Measurements from ENCODE around the gene RBP5. TPM values are rescaled to one million over a fixed set of nuclear protein-coding genes. Genes with fewer than 3 reads are reported as not detected.

RBP5 gene
- polyA plus RNA-seq, 2 of the 4 experiments (the other 2 are of a cell fraction): 0.25 TPM; not detected in 1

DNA sequence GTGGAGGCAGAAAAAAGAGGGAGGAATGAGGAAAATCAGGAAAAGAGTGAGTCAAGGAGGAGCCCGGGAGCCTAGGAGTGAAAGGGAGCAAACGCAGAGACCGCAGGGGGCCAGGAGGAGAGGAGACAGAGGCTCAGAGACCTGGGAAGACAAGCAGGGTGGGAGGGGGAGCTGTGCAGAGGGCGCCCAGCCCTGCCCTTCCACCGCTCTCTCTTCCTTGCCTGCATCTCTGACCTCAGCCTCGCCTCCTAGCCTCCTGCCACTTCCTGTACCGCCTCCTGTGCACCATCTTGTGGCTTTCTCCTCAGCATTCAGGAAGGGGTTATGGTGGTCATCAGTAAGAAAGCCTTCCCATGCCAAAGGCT lies 2.8 kb upstream of the RBP5 start:
- no peak overlapping the region for H3K27ac ChIP-seq
- ChIA-PET POLR2A (no interaction called here), CTCF (interaction anchor here (1.1 to 1.4 kb wide), 2 partner anchors 13 to 18 kb away, joined by 4 to 5 read pairs; no protein-coding TSS in a partner anchor)
- H3K4me2 ChIP-seq: no peak overlapping the region
- no peak for FAIRE-seq
- H3K4me3 ChIP-seq: no peak overlapping the region
- DNase-seq (ENCODE audit: low read depth in 1 of 2, low spot score in 1 of 2): no peak
- 91% methylated on average over 7 of the region's 7 CpGs for WGBS (ENCODE audit: missing lambda C conversion rate)
- no peaks in the 10 kb centered on the region for H3K9me3 ChIP-seq
- TF ChIP-seq SREBF2 (IDR thresholded peaks at IDR 0.05) (no peak), EP300 (IDR thresholded peaks at IDR 0.05) (no peak), RFX5 (IDR thresholded peaks at IDR 0.05) (no peak), RNF2 (IDR thresholded peaks at IDR 0.05; ENCODE audit: borderline replicate concordance, low read depth) (no peak), KDM5A (IDR thresholded peaks at IDR 0.05) (no peak), RAD21 (conservative IDR thresholded peaks at IDR 0.05 in 1 of 2, IDR thresholded peaks at IDR 0.05 in 1 of 2) (no peak), ZFP36 (IDR thresholded peaks at IDR 0.05; ENCODE audit: borderline replicate concordance, partially characterized antibody) (no peak), BHLHE40 (IDR thresholded peaks at IDR 0.05; ENCODE audit: low read depth, low read length) (no peak), TFCP2L1 (CRISPR knock-in tag; IDR thresholded peaks at IDR 0.05) (no peak), CBX2 (IDR thresholded peaks at IDR 0.05; ENCODE audit: borderline replicate concordance, low read depth) (no peak), MYC (IDR thresholded peaks at IDR 0.05; ENCODE audit: borderline replicate concordance, low read length) (no peak), JUNB (IDR thresholded peaks at IDR 0.05) (no peak), CBX8 (IDR thresholded peaks at IDR 0.05) (no peak), ZC3H11A (IDR thresholded peaks at IDR 0.05) (no peak), MAZ (IDR thresholded peaks at IDR 0.05; ENCODE audit: borderline replicate concordance, low read depth, low read length) (no peak), SMC3 (IDR thresholded peaks at IDR 0.05) (no peak)
- TF ChIP-seq, protein P1, sequence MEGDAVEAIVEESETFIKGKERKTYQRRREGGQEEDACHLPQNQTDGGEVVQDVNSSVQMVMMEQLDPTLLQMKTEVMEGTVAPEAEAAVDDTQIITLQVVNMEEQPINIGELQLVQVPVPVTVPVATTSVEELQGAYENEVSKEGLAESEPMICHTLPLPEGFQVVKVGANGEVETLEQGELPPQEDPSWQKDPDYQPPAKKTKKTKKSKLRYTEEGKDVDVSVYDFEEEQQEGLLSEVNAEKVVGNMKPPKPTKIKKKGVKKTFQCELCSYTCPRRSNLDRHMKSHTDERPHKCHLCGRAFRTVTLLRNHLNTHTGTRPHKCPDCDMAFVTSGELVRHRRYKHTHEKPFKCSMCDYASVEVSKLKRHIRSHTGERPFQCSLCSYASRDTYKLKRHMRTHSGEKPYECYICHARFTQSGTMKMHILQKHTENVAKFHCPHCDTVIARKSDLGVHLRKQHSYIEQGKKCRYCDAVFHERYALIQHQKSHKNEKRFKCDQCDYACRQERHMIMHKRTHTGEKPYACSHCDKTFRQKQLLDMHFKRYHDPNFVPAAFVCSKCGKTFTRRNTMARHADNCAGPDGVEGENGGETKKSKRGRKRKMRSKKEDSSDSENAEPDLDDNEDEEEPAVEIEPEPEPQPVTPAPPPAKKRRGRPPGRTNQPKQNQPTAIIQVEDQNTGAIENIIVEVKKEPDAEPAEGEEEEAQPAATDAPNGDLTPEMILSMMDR (IDR thresholded peaks at IDR 0.05): no peak
- TF ChIP-seq, protein P2, sequence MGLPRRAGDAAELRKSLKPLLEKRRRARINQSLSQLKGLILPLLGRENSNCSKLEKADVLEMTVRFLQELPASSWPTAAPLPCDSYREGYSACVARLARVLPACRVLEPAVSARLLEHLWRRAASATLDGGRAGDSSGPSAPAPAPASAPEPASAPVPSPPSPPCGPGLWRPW (IDR thresholded peaks at IDR 0.05): no peak
- TF ChIP-seq, protein P3, sequence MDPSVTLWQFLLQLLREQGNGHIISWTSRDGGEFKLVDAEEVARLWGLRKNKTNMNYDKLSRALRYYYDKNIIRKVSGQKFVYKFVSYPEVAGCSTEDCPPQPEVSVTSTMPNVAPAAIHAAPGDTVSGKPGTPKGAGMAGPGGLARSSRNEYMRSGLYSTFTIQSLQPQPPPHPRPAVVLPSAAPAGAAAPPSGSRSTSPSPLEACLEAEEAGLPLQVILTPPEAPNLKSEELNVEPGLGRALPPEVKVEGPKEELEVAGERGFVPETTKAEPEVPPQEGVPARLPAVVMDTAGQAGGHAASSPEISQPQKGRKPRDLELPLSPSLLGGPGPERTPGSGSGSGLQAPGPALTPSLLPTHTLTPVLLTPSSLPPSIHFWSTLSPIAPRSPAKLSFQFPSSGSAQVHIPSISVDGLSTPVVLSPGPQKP (IDR thresholded peaks at IDR 0.05; ENCODE audit: low read depth, low read length): no peak
- H3K4me1 ChIP-seq: no peaks in the 10 kb centered on the region
- ATAC-seq: no peak

DNA sequence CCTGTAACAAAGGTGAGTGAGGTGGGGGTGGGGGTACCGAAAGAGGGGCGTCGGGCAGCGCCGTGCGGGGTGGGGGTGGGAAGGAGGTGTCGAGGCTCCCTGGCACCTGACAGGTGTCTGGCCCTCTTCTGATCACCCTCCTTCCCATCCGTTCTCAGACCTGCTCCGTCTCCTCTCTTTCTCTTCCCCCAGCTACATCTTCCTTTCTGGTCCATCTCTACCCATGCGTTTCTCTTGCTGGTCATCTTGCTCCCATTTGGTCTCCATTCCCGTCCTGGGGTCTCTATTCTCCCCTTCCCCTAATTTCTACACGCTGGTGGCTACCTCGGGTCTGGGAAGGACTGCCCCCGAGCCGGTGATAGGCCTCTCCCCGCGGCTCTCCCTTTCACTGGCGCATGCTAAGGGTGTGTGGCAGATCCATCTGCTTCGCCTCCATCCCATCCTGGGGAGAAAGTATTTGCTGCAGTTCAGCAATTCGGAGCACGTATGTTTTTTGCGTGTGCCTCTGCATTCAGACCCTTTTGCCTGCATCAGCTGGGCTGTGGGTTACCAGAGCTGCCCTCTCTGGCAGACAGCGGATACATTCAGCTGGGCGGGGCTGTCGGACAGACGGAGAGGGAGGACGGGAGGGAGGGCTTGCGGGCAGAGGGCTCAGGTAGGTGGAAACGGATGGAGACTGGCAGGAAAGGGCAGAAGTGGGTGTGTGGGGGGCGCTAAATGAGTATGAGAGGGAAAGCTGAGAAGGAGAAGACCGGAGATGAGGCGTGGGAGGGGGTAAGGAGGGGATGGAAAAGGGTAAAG lies 2.2 kb upstream of the RBP5 start:
- H3K27ac ChIP-seq: no peak overlapping the region
- H3K4me1 ChIP-seq: no peaks in the 10 kb centered on the region
- ChIA-PET POLR2A (no interaction called here), CTCF (interaction anchor here (0.7 to 1.4 kb wide), 6 partner anchors 8 to 207 kb away, joined by 3 to 5 read pairs (median 3); partner anchors contain the start of gene C1RL)
- no peak overlapping the region for H3K4me3 ChIP-seq
- no peak for FAIRE-seq
- WGBS (ENCODE audit: missing lambda C conversion rate): 85% methylated on average over 32 of the region's 32 CpGs
- no peaks in the 10 kb centered on the region for H3K9me3 ChIP-seq
- no peak for ATAC-seq
- H3K4me2 ChIP-seq: no peak overlapping the region
- no peak for DNase-seq (ENCODE audit: low read depth in 1 of 2, low spot score in 1 of 2)
- TF ChIP-seq POLR2A (IDR thresholded peaks at IDR 0.05; ENCODE audit: low read length) (no peak), MYC (IDR thresholded peaks at IDR 0.05; ENCODE audit: borderline replicate concordance, low read length) (no peak), NPAS2 (CRISPR knock-in tag; IDR thresholded peaks at IDR 0.05; ENCODE audit: borderline replicate concordance) (no peak), CBX2 (IDR thresholded peaks at IDR 0.05; ENCODE audit: borderline replicate concordance, low read depth) (no peak), POLR2AphosphoS2 (conservative IDR thresholded peaks at IDR 0.05; ENCODE audit: low read length) (no peak), KDM1A (IDR thresholded peaks at IDR 0.05; ENCODE audit: low read depth) (no peak), EHF (CRISPR knock-in tag; IDR thresholded peaks at IDR 0.05) (no peak)
- TF ChIP-seq, protein P4, sequence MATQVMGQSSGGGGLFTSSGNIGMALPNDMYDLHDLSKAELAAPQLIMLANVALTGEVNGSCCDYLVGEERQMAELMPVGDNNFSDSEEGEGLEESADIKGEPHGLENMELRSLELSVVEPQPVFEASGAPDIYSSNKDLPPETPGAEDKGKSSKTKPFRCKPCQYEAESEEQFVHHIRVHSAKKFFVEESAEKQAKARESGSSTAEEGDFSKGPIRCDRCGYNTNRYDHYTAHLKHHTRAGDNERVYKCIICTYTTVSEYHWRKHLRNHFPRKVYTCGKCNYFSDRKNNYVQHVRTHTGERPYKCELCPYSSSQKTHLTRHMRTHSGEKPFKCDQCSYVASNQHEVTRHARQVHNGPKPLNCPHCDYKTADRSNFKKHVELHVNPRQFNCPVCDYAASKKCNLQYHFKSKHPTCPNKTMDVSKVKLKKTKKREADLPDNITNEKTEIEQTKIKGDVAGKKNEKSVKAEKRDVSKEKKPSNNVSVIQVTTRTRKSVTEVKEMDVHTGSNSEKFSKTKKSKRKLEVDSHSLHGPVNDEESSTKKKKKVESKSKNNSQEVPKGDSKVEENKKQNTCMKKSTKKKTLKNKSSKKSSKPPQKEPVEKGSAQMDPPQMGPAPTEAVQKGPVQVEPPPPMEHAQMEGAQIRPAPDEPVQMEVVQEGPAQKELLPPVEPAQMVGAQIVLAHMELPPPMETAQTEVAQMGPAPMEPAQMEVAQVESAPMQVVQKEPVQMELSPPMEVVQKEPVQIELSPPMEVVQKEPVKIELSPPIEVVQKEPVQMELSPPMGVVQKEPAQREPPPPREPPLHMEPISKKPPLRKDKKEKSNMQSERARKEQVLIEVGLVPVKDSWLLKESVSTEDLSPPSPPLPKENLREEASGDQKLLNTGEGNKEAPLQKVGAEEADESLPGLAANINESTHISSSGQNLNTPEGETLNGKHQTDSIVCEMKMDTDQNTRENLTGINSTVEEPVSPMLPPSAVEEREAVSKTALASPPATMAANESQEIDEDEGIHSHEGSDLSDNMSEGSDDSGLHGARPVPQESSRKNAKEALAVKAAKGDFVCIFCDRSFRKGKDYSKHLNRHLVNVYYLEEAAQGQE (IDR thresholded peaks at IDR 0.05): no peak
- TF ChIP-seq, protein P3 (IDR thresholded peaks at IDR 0.05; ENCODE audit: low read depth, low read length): no peak
- TF ChIP-seq, protein P5, sequence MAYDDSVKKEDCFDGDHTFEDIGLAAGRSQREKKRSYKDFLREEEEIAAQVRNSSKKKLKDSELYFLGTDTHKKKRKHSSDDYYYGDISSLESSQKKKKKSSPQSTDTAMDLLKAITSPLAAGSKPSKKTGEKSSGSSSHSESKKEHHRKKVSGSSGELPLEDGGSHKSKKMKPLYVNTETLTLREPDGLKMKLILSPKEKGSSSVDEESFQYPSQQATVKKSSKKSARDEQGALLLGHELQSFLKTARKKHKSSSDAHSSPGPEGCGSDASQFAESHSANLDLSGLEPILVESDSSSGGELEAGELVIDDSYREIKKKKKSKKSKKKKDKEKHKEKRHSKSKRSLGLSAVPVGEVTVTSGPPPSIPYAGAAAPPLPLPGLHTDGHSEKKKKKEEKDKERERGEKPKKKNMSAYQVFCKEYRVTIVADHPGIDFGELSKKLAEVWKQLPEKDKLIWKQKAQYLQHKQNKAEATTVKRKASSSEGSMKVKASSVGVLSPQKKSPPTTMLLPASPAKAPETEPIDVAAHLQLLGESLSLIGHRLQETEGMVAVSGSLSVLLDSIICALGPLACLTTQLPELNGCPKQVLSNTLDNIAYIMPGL (CRISPR knock-in tag; IDR thresholded peaks at IDR 0.05; ENCODE audit: borderline replicate concordance): no peak
- TF ChIP-seq, protein P2 (IDR thresholded peaks at IDR 0.05): no peak

All from A549 (cell line).